GM23248 (cell line): ENCODE data around the gene MTCP1.

Source experiments
- EZH2 ChIP-seq: fragments of 200-600 bp; sonication (generic); IDR thresholded peaks from 2 replicates; pipeline ENCODE4 v1.6.1; 2018; ENCODE audit warnings: antibody characterized with exemption, mild to moderate bottlenecking; ENCODE audit not compliant: insufficient read depth, poor library complexity, severe bottlenecking
- EZH2phosphoT487 ChIP-seq: fragments of 200-600 bp; sonication (generic); IDR thresholded peaks from 2 replicates; pipeline ENCODE4 v1.6.1; 2018; ENCODE audit warnings: antibody characterized with exemption, moderate library complexity, mild to moderate bottlenecking, low read depth; ENCODE audit not compliant: insufficient read depth

- no peak for TF ChIP-seq EZH2phosphoT487
- no peak for TF ChIP-seq EZH2
These were observed 851 bp upstream of the MTCP1 start for GRCh38 chrX:155071694-155072280.
